HG02571 (cell line): ENCODE results near the gene HAGH.
"Not testable (repeated sequence)": the region's sequence is repeated elsewhere in the genome, so short reads cannot be mapped to it uniquely, and the experiment has no call there.

Source experiments
- ATAC-seq: cut with Tn5 transposase; IDR thresholded peaks from one replicate; pipeline ENCODE4 v1.9.1; 2021; ENCODE audit warnings: mild to moderate bottlenecking, moderate library complexity; ENCODE audit not compliant: unreplicated experiment

The HAGH gene

GRCh38 chr16:1826691-1827573 lies at the start of gene HAGH, which contains the start of gene FAHD1:
Gene HAGH, minus strand, starts transcription at chr16:1826825. Its CDS starts 38 bp downstream, at chr16:1826787.
Gene FAHD1, plus strand, starts transcription at chr16:1827206. Its CDS starts 33 bp downstream, at chr16:1827239.
- peak; percentile 76 for ATAC-seq

DNA sequence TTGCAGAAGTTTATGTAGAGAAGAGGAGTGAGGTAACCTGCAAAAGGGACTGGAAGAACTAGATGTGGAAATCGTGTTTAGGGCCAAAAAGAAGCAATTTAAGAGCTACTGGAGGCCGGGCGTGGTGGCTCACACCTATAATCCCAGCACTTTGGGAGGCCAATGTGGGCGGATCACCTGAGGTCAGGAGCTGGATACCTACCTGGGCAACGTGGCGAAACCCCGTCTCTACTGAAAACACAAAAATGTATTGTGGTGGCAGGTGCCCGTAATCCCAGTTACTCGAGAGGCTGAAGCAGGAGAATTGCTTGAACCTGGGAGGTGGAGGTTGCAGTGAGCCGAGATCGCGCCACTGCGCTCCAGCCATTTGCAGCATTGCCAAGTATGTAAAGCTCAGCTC lies 49.4 kb upstream of the HAGH start:
- not testable (repeated sequence) for ATAC-seq

- ATAC-seq: no peak
Measured at GRCh38 chr16:1874854-1875253, 48.2 kb upstream of the HAGH start.

DNA sequence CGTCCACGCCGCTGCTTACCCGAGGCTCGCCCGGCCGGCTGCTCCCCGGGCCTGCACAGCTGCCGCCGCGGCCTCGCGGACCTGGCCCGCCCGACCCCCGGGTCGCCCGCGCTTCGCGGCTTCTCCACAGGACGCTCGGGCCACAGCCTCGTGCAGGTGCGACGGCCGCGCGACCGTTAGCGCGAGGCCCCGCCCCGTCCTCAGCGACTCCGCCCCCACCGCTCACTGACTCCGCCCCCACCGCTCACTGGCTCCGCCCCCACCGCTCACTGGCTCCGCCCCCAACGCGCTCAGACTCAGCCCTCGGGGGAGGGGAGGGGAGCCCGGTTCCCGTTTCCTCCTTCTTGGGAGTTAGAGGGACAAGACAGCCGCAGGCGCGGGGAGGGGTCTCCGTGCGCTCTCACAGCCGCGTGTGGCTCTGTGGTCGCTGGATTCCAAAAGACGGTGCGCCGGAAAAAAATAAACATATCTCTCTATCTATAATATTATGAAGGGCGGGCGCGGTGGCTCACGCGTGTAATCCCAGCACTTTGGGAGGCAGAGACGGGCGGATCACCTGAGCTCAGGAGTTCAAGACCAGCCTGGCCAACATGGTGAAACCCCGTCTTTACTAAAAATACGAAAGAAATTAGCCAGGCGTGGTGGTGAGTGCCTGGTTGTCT lies 45.5 kb upstream of the HAGH start, which contains the start of gene MEIOB:
Gene MEIOB (minus strand): TSS at position 191 of the 662 bp plus-strand sequence. CDS start 3,989 bp downstream, outside the sequence.
- ATAC-seq: no peak

DNA sequence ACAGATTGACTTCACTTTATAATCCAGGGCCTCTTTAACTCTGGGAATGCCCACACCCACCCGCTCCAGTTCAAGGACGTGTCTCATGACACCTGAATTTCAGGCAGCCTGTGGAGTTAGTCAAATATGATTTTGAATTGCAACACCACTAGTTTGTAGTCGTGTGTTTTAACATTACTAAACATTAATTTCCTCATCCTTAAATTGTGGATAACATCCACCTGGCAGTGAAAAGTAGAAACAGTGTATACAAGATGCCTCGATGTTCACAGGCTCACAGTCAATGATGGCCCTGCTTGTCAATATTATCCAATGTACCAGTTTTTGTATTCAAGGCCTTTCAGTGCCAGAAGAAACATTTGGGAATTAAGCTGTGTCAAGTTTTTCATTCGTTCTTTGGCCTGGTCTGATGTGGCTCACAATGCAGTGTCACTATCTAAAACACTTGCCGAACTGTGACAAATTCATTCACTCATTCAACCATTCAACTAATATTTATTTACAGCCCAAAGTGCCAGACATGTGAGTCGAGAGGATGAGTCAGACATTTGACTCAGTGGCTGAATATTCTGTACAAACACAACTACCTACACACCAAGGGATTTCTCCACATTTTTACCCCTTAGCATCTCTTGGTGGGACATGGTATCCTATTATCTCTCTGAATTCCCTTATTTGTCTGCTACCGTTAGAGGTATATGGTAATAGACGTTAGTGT lies 43.9 kb upstream of the HAGH start:
- no peak for ATAC-seq

- ATAC-seq: no peak
Measured at GRCh38 chr16:1865902-1866690, 39.5 kb upstream of the HAGH start.

GRCh38 chr16:1863681-1864460 lies 37.2 kb upstream of the HAGH start:
- ATAC-seq: no peak

DNA sequence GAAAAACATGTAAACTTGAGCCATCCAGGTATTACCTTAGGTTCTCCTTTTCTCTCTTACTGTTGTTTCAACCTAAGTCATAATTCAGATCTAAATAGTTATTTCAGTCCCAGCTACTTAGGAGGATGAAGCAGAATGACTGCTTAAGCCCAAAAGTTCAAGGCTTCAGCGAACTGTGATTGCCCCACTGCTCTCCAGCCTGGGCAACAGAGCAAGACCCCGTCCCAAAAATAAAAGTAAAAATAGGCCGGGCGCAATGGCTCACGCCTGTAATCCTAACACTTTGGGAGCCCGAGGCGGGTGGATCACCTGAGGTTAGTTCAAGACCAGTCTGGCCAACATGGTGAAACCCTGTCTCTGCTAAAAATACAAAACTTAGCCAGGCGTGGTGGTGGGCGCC lies 35.8 kb upstream of the HAGH start:
- ATAC-seq: no peak

DNA sequence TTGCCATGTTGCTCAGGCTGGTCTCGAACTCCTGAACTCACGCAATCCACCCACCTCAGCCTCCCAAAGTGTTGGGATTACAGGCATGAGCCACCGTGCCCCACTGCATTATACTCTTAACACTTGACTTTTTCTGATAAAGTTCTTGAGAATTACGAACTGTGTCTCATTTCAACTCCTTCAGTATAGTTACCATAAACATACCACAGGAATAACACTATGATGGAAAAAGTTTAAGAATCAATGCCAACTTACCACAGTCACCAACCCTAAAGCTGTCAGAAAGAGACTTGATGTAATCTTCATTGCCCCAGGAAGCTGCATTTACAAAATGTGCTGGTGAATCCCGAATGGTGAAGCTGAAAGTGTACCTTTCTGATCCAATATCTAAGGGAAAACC lies 35.1 kb upstream of the HAGH start:
- ATAC-seq: no peak

DNA sequence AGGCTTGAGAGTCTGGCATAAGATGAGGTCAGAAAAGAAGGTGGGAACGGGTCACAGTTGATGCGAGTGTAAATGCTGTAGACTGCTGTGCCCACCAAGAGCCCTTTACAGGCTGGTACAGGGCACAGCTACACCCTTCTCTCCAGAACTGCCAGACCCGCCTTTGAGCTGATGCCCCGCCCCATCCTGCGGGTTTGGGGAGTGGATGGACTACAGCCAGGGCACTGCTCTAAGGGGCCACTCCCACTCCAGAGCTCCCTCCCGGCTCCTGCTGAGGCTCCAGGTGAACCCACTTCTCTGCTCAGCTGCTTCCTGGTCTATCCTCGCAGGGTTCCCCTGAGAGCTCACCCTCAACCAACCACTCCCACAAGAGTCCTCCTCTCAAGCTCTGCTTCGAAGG lies 33.0 kb upstream of the HAGH start:
- no peak for ATAC-seq

DNA sequence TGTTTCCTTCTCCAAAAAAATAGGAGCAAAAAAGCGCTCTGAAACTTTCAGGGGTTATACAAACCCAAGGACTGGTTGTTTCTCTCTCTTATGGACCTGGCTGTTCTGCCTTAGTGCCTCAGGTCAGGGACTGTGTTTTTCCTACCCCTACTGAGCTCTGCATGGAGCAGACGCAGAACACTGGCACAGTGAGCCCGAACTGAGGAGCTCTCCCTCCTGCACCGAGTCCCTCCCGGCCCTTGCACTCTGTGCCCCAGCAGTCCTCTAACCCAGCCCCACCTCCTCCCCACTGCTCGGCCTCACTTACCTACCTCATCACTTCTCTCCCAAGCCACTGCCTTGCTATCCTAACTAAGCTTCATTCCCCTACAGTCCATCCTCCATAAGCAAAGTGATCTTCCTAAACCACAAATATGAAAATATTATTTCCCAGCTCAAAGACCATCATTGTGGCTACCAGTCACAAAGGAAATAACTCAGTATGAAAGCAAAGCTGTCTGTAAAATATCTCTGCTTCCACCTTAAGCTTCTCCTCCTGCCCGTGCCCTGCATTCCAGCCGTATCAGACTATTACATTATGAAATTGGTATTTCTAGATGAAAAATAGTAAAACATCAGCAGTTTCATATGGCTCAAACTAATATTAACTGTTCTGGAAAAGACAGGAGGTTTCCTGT lies 31.7 kb upstream of the HAGH start:
- no peak for ATAC-seq

DNA sequence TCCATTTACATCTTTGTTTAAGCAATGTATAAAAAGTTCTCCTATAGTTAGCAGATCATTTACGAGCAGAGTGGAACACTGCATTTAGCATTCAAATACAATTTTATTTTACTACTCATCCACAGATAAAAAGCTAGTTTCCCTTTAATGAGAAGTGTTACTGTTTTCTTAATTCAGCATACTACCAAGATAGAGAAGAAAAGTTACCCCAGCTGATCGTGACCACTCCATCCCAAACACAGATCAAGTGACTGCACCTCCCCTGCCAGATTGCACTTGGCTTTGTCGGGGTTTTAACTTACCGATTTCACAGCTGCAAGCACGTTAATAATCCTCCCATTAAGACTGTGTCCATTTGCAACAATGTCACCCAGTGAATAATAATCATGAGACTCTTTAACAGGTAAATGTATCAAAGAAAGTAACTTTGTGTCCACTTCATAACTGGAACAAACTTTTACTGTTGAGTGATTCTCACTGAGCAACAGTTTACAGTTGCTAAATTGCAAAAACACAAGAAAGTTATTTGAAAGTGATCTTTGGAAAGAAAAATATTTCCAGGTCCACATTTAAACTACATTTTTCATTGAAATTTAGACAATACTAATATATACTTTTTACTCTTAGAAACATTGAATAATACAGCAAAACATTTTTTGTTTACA lies 30.9 kb upstream of the HAGH start:
- no peak for ATAC-seq

GRCh38 chr16:1851793-1852192 lies 25.2 kb upstream of the HAGH start:
- ATAC-seq: no peak

DNA sequence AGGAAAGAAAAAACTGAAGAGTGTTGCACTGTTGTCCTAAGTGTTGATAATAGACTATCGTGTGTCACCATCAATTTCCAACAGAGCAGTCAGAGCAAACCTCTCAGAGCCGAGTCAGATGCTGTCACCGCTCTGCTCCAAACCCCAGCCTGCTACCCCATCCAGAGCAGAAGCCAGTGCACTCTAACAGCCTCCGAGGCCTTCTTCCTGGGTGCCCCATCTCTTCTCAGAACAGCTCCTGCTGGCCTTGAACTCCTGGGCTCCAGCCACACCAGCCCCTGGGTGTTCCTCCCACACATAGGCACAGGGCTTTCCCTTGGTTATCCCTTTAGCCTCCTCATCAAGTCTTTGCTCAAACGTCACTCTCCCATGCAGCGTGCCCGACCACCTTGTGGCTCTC lies 24.4 kb upstream of the HAGH start:
- no peak for ATAC-seq

- no peak for ATAC-seq
Measured at GRCh38 chr16:1846416-1846815, 19.8 kb upstream of the HAGH start.

- no peak for ATAC-seq
Measured at GRCh38 chr16:1845985-1846384, 19.4 kb upstream of the HAGH start.

DNA sequence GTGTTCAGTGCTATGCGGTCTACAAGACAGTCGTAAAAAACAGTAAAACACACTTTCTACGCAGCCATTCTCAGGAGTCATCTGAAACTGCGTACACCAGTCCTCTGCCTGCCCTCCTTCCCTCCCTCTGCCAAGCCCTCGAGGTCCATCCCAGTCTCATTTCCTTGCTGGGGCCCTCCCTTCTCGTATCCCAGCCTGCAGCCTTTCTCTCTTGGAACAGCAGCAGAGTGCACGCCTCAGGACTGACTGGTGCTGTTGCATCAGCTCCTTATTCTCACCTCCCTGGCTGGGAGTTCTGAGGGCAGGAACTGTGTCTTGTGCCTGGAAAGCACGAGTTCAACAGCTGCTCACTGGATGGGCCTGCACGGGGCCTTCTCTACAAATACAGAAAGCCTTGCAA lies 12.9 kb upstream of the HAGH start:
- no peak for ATAC-seq

GRCh38 chr16:1834096-1834495 lies 7.5 kb upstream of the HAGH start:
- no peak for ATAC-seq
